Measurements from ENCODE around the gene CHRM1. TPM values are rescaled to one million over a fixed set of nuclear protein-coding genes. Genes with fewer than 3 reads are reported as not detected.

CHRM1 gene
- total RNA-seq, 4 donors from 2014 or later, result not detected

GRCh38 chr11:62925745-62926679, 4.8 kb upstream of the CHRM1 start:
- DNase-seq (ENCODE audit: low spot score) (no peak), ATAC-seq (ENCODE audit: low FRiP score) (no peak)
- no peak for TF ChIP-seq CTCF (IDR thresholded peaks at IDR 0.05)

DNA sequence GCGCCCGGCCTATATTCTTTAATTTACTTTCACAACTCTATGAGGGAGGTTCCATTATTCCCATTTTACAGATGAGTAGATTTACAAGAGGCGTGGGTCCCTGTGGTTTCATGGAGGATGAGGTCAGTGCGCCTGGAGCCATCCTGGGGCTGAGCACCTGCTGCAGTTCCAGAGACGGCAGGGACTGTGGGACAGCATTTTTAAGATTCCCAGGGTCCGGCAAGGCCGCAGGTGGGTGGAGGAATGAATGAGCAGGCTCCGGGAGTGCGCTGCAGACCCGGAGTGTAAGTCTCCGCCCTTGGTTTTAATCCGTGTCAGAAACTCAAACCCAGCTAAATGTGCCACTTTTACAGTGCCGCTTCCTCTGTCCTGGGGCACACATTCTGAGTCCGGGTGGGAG, 4.1 kb upstream of the CHRM1 start:
- TF ChIP-seq CTCF (IDR thresholded peaks at IDR 0.05), result no peak
- DNase-seq (ENCODE audit: low spot score), result no peak
- no peak for ATAC-seq (ENCODE audit: low FRiP score)

GRCh38 chr11:62923601-62924411, 2.6 kb upstream of the CHRM1 start:
- no peak for TF ChIP-seq CTCF (IDR thresholded peaks at IDR 0.05)
- ATAC-seq (ENCODE audit: low FRiP score), result no peak
- no peak for DNase-seq (ENCODE audit: low spot score)

DNA sequence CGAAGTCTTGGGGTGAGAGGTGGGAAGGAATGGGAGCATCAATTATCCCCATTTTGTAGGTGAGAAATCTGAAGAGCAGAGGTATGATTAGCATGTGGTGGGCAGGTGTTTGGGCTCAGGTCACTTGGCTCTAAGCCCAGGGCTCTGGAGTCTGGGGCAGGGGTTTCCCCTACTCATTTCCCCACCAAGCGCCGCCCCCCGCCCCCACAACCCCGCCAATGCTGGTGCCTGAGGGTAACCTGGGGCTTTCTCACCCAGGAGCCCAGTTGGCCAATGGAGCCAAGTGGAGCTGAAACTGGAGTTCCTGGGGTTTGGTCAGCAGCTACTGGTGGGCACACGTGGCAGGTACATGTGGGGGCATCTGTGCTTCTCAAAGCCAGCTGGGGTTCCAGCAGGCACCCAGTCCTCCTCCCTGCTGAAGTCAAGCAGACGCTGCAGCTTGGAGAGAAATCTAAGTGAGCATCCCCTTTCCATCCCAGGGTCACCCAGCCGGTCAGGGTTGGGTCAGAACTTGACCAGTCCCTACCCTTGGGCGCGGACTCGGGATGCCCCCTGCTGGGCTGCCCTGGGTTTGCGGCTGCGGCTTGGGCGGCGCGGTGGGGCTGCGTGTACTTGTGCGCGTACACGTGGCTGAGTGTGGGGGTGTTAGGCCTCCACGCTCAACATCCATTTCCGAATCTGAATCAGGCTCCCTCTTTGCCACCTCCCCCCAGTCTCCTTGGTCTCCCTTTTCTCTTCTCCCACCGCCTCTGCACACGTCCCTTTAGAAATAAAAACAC, 1.7 kb upstream of the CHRM1 start:
- TF ChIP-seq CTCF (IDR thresholded peaks at IDR 0.05), result no peak
- DNase-seq (ENCODE audit: low spot score) (no peak), ATAC-seq (ENCODE audit: low FRiP score) (no peak)

DNA sequence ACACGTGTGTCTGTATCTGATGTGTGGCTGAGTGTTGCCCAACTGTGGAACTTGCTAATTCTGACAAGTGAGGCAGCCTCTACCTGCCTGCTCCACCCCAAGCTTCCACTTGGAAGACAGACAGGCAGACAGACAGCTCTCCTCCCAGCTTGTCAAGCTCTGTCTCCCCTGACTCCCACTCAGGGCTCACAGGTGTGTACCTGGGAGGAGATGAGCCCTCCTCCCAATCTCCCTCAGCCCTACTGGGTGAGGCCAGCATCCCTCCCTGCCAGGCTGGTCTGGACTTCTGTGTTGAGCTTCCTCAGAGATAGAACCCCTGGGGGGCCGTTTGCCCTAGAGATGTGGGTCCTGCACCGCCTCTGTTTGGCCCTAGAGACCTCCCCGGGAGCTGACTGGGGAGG, 1.0 kb upstream of the CHRM1 start:
- ATAC-seq (ENCODE audit: low FRiP score) (no peak), DNase-seq (ENCODE audit: low spot score) (no peak)
- no peak for TF ChIP-seq CTCF (IDR thresholded peaks at IDR 0.05)

DNA sequence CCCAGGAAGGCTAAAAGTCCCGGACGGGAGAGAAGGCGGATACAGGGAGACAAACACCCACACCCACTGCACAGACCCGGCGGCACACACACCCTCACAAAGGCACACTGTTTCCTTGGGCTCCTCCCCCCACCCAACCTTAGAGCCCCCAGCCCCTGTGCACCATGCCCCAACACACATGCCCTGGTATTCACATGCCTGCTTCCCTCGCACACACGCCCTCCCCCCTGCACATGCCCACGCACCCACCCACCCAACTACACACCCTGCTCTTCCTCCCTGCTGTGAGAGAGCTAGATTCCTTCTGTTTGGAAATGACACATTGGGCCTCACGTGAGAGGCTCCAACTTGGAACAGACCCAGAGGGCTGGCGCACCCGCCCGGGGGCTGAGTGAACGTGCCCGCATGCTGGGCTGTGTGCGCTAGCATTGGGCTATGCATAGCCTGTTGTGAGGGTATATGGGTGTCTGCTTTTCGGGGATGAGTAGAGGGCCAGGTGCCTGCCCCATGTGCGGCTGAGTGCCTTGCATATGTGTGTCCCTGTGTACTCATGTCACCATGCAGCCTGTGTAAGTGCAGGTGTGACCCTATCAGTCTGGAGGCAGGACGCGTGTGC, 518 bp upstream of the CHRM1 start:
- DNase-seq (ENCODE audit: low spot score) (no peak), ATAC-seq (ENCODE audit: low FRiP score) (peak; percentile 46)
- TF ChIP-seq CTCF (IDR thresholded peaks at IDR 0.05), result no peak
